Psoas muscle (tissue), 8 donors: ENCODE data around the gene MAST4. TPM values are rescaled to one million over a fixed set of nuclear protein-coding genes. Genes with fewer than 3 reads are reported as not detected.
A peak's percentile ranks its signal among the peaks of the same experiment; 100 is the strongest.

Experiments
- ATAC-seq, 4 donors: fragments of 200-7000 bp; cut with Tn5 transposase; one replicate each; pipeline ENCODE4 v1.9.1; 2020; ENCODE audit warnings: moderate library complexity in 3 of 4, mild to moderate bottlenecking in 2 of 4
- DNase-seq, 2 donors: peaks; one replicate each; pipeline ENCODE4 v3.0.0-alpha.2; 2020
- H3K27ac ChIP-seq: fragments of 200-600 bp; one replicate; pipeline ENCODE4 v1.8.0; 2022
- H3K27me3 ChIP-seq, 3 donors: fragments of 200-600 bp in 1 of 3; one replicate each; pipeline versions ENCODE4 v1.6.1 to v1.8.0; 2013 to 2022; ENCODE audit warnings: low read length in 2 of 3, mild to moderate bottlenecking in 2 of 3, moderate library complexity in 1 of 3; ENCODE audit not compliant: insufficient read depth in 3 of 3
- H3K36me3 ChIP-seq, 2 donors: fragments of 200-600 bp in 1 of 2; one replicate each; pipeline versions ENCODE4 v1.6.1 to v1.8.0; 2013 to 2022; ENCODE audit warnings: low read depth in 1 of 2, mild to moderate bottlenecking in 1 of 2, moderate library complexity in 1 of 2; ENCODE audit not compliant: insufficient read depth in 1 of 2
- H3K4me1 ChIP-seq: fragments of 200-600 bp; one replicate; pipeline ENCODE4 v1.8.0; 2022
- H3K4me3 ChIP-seq: fragments of 200-600 bp; one replicate; pipeline ENCODE4 v1.8.0; 2022; ENCODE audit warnings: mild to moderate bottlenecking
- H3K9me3 ChIP-seq: fragments of 200-600 bp; one replicate; pipeline ENCODE4 v1.8.0; 2022
- WGBS, 3 donors: extraction: QIAGEN DNeasy Blood & Tissue Kit; methylation state at CpG; one replicate each; pipeline versions ENCODE4 v1.1.6 to v1.1.7; 2013; 5-methylcytosine and 5-hydroxymethylcytosine counted together
- intact Hi-C, 2 donors: fragments of 100-400 bp; cut with DNase I; formaldehyde crosslinking; loops; one replicate each; pipeline versions ENCODE4 v1.11.0 to v1.14.2; 2022
- polyA plus RNA-seq, 3 donors: library from polyadenylated mRNA; stranded (reverse); fragments of 200-250 nt; gene quantifications; one replicate each; pipeline ENCODE4 v1.2.3, GENCODE V29; 2013
- total RNA-seq, 4 donors: library from RNA; stranded (reverse); fragmentation: NEBNext Ultra II Directional in 2 of 4; extraction: Animal tissue kit (Norgen Biotek cat#: 25700) in 2 of 4; gene quantifications; one replicate each; pipeline versions ENCODE4 v1.2.1 to v1.2.4, GENCODE V29; 2021 to 2023
- TF ChIP-seq, protein P1 (sequence below): fragments of 200-600 bp; IDR thresholded peaks from one replicate; pipeline ENCODE4 v1.8.0; 2022; ENCODE audit warnings: antibody characterized with exemption
- donor health status: healthy with polysubstance abuse.
- donor health status: DM: no; HTN: no; CAD: no; lungs with moderate emphysema.
- donor health status: Bipolar disorder and iron deficiency.
- donor health status: healthy.
- donor health status: DM: yes; HTN: yes; CAD: no.
- donor health status: DM: no; HTN: no; CAD: no.
- donor health status: DM: no; HTN: no; CAD: no.
- donor health status: DM: yes; HTN: yes; CAD: no.

Gene MAST4
- total and polyA plus RNA-seq, 7 donors: 3.2 to 123 (median 12.1) TPM

DNA sequence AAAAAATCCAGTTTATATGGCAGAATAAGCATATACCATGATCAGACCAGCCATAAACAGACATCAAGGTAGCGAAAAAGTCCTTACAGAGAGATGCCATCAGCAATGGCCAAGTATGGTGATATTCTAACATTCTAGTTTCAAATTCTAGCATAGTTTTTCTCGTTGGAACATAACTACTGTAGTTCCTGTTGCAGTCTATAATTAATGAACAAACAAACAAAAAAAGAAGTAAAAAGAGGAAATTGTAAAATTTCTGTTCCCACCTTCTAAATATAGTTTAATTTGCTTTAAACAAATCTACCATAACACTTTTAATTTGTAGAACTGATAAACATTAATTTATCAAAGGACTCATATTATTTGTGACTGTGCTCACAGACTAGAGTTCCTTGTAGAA lies 610.3 kb downstream of the MAST4 start:
- intact Hi-C loops: loop anchor here in 1 of 2 donors (5.0 kb wide), 2 partner anchors 219 to 899 kb away; no protein-coding TSS in a partner anchor
- H3K9me3 ChIP-seq: no peaks in the 10 kb centered on the region
- no peaks in the 10 kb centered on the region for H3K4me1 ChIP-seq
- H3K27ac ChIP-seq: no peak overlapping the region
- TF ChIP-seq, protein P1, sequence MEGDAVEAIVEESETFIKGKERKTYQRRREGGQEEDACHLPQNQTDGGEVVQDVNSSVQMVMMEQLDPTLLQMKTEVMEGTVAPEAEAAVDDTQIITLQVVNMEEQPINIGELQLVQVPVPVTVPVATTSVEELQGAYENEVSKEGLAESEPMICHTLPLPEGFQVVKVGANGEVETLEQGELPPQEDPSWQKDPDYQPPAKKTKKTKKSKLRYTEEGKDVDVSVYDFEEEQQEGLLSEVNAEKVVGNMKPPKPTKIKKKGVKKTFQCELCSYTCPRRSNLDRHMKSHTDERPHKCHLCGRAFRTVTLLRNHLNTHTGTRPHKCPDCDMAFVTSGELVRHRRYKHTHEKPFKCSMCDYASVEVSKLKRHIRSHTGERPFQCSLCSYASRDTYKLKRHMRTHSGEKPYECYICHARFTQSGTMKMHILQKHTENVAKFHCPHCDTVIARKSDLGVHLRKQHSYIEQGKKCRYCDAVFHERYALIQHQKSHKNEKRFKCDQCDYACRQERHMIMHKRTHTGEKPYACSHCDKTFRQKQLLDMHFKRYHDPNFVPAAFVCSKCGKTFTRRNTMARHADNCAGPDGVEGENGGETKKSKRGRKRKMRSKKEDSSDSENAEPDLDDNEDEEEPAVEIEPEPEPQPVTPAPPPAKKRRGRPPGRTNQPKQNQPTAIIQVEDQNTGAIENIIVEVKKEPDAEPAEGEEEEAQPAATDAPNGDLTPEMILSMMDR: no peak
- 70 to 72% (median 72%) methylated on average over 2 of the region's 2 CpGs for WGBS, 3 donors
- H3K27me3 ChIP-seq: no peaks in the 10 kb centered on the region
- no peak overlapping the region for H3K4me3 ChIP-seq
- DNase-seq (no peak), ATAC-seq (no peak)
- no peaks in the 10 kb centered on the region for H3K36me3 ChIP-seq

DNA sequence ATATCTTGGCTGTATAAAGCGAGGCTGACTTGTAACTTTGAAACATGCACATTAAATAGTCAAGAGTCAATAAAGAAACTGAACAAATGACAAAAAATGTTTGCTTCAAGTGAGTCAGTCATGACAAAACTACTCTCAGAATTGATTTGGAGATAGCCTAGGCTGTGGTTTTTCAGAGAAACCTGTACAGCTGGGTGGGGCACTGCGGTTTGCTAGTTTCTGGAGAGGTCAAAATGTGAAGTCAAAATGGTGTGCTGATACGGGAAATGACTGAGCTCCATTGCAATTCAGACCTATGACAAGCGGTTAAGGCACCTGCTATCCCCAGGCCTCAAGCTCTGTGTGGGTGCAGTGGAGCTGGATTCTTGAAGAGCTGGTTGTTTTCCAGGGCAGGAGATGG lies 610.7 kb downstream of the MAST4 start:
- DNase-seq (no peak), ATAC-seq (no peak)
- H3K27ac ChIP-seq: no peak overlapping the region
- no peaks in the 10 kb centered on the region for H3K4me1 ChIP-seq
- H3K4me3 ChIP-seq: no peak overlapping the region
- no peaks in the 10 kb centered on the region for H3K36me3 ChIP-seq
- H3K9me3 ChIP-seq: no peaks in the 10 kb centered on the region
- TF ChIP-seq, protein P1: no peak
- no peaks in the 10 kb centered on the region for H3K27me3 ChIP-seq
- intact Hi-C loops: loop anchor here in 1 of 2 donors (5.0 kb wide), 2 partner anchors 220 to 900 kb away; no protein-coding TSS in a partner anchor
- 90 to 97% (median 93%) methylated on average over 4 of the region's 4 CpGs for WGBS, 3 donors

DNA sequence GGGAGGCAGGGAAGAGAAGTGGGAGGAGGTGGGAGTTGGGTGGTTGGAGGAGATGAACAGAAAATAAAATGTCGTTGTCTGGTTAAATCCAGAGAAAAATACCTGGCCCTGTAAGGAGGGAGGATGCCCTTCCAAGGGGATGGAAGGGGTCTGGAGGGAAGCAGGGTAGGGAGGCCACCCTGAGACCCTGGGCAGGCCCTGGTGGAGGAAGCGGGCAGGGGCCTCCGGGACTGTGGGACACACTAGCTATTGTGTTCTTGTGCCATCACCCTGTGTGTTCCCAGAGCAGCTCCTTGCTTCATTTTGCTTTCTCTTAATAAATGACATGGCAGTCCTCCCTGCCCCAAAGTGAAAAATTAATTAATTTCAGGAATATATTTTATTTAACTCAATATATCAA lies 612.2 kb downstream of the MAST4 start:
- H3K27ac ChIP-seq: no peak overlapping the region
- TF ChIP-seq, protein P1: no peak
- 88 to 93% (median 90%) methylated on average over 3 of the region's 3 CpGs for WGBS, 3 donors
- H3K9me3 ChIP-seq: no peaks in the 10 kb centered on the region
- H3K36me3 ChIP-seq: no peaks in the 10 kb centered on the region
- H3K4me3 ChIP-seq: no peak overlapping the region
- ATAC-seq: no peak
- intact Hi-C loops: loop anchor here in 1 of 2 donors (2.0 to 5.0 kb wide), 4 partner anchors 42 to 901 kb away; no protein-coding TSS in a partner anchor
- no peaks in the 10 kb centered on the region for H3K4me1 ChIP-seq
- no peak for DNase-seq
- no peaks in the 10 kb centered on the region for H3K27me3 ChIP-seq

DNA sequence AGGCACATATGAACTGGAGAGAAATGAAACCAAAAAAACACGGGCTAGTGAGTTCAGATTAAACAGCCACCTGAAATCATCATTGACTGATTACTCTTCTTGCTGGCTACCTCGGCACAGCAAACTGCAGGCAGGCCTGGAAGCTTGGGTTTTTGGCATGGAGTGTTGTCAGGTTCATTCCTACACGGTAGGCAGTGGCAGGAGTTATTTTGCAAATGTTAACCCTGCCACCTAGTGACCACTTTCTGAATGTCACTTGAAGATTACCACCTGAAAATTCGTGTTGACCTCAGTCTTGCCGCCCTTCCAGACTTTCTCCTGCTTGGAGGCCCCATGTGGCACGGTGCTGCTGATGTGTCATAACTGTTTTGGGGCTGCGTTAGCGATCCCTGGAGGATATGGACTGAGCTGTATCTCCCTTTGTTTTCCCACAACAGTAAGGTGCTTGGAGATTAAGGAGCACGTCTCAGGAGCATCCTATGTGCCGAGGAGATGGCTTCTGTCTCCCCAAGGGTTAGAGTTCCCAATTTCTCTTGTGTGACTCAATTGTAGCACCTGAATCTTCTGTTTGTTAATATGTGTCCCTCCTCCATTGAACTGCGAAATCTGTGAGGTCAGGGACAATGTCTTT lies 613.1 kb downstream of the MAST4 start:
- Histone ChIP-seq H3K9me3 (no peaks in the 10 kb centered on the region), H3K4me3 (no peak overlapping the region), H3K27me3 (no peaks in the 10 kb centered on the region), H3K4me1 (no peaks in the 10 kb centered on the region), H3K36me3 (no peaks in the 10 kb centered on the region), H3K27ac (no peak overlapping the region)
- DNase-seq (no peak), ATAC-seq (peak; percentile 81 to 93 (median 92))
- intact Hi-C loops: loop anchor here in 1 of 2 donors (2.0 to 5.0 kb wide), 4 partner anchors 42 to 902 kb away; no protein-coding TSS in a partner anchor
- TF ChIP-seq, protein P1: peak; percentile 85
- 25 to 28% (median 27%) methylated on average over 11 of the region's 11 CpGs for whole genome bisulfite sequencing, 3 donors
